Measurements from ENCODE around the gene RAPGEF1. TPM values are rescaled to one million over a fixed set of nuclear protein-coding genes. Genes with fewer than 3 reads are reported as not detected.

Gene RAPGEF1
- total and polyA plus RNA-seq, 11 donors, result 50.6 to 161 (median 115) TPM

- DNase-seq (no peak), ATAC-seq (no peak)
- peaks cover 0 to 9% (median 0%) of the 10 kb centered on the region in 9 donors for H3K36me3 ChIP-seq
- TF ChIP-seq, protein P1, sequence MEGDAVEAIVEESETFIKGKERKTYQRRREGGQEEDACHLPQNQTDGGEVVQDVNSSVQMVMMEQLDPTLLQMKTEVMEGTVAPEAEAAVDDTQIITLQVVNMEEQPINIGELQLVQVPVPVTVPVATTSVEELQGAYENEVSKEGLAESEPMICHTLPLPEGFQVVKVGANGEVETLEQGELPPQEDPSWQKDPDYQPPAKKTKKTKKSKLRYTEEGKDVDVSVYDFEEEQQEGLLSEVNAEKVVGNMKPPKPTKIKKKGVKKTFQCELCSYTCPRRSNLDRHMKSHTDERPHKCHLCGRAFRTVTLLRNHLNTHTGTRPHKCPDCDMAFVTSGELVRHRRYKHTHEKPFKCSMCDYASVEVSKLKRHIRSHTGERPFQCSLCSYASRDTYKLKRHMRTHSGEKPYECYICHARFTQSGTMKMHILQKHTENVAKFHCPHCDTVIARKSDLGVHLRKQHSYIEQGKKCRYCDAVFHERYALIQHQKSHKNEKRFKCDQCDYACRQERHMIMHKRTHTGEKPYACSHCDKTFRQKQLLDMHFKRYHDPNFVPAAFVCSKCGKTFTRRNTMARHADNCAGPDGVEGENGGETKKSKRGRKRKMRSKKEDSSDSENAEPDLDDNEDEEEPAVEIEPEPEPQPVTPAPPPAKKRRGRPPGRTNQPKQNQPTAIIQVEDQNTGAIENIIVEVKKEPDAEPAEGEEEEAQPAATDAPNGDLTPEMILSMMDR (IDR thresholded peaks at IDR 0.05), result no peak
- TF ChIP-seq POLR2A (IDR thresholded peaks at IDR 0.05), result no peak
- intact Hi-C loops (cut with DNase I), result loop anchor here in 7 of 10 donors (10.0 kb wide), 3 partner anchors 57 to 107 kb away; no protein-coding TSS in a partner anchor
- WGBS, 4 donors, result 58 to 64% (median 59%) methylated on average over 5 of the region's 5 CpGs
- H3K4me1 ChIP-seq, result peaks cover 20 to 100% (median 80%) of the 10 kb centered on the region in 12 donors
- H3K27me3 ChIP-seq, result no peaks in the 10 kb centered on the region
- peak overlapping the region in 1 of 12 donors; percentile 2 for H3K4me3 ChIP-seq
- peak overlapping the region in 9 of 12 donors; percentile 22 to 96 (median 58) for H3K27ac ChIP-seq
- no peaks in the 10 kb centered on the region for H3K9me3 ChIP-seq
Measured at GRCh38 chr9:131731644-131732043, 8.2 kb downstream of the RAPGEF1 start.

- no peaks in the 10 kb centered on the region for H3K27me3 ChIP-seq
- DNase-seq, result no peak
- intact Hi-C loops (cut with DNase I), result loop anchor here in 7 of 10 donors (10.0 kb wide), 3 partner anchors 56 to 106 kb away; no protein-coding TSS in a partner anchor
- peaks cover 20 to 99% (median 78%) of the 10 kb centered on the region in 12 donors for H3K4me1 ChIP-seq
- no peak for ATAC-seq
- no peaks in the 10 kb centered on the region for H3K9me3 ChIP-seq
- 52 to 62% (median 58%) methylated on average over 7 of the region's 7 CpGs for WGBS, 4 donors
- peak overlapping the region in 7 of 12 donors; percentile 46 to 96 (median 62) for H3K27ac ChIP-seq
- H3K4me3 ChIP-seq, result no peak overlapping the region
- peaks cover 0 to 9% (median 0%) of the 10 kb centered on the region in 9 donors for H3K36me3 ChIP-seq
- TF ChIP-seq, protein P1 (IDR thresholded peaks at IDR 0.05), result no peak
- TF ChIP-seq POLR2A (IDR thresholded peaks at IDR 0.05), result no peak
Measured at GRCh38 chr9:131731237-131731636, 8.6 kb downstream of the RAPGEF1 start.

- 13 to 32% (median 26%) methylated on average over 3 of the region's 3 CpGs for WGBS, 4 donors
- peak in 3 of 4 donors; percentile 23 to 33 (median 23) for ATAC-seq
- H3K27me3 ChIP-seq, result no peaks in the 10 kb centered on the region
- peaks cover 18 to 99% (median 68%) of the 10 kb centered on the region in 12 donors for H3K4me1 ChIP-seq
- DNase-seq, result no peak
- intact Hi-C loops (cut with DNase I), result loop anchor here in 1 of 10 donors (2.0 kb wide), 1 partner anchor 52 kb away; no protein-coding TSS in a partner anchor
- H3K27ac ChIP-seq, result peak overlapping the region in 7 of 12 donors; percentile 0 to 96 (median 39)
- no peak for TF ChIP-seq POLR2A (IDR thresholded peaks at IDR 0.05)
- TF ChIP-seq, protein P1 (IDR thresholded peaks at IDR 0.05), result no peak
- peak overlapping the region in 1 of 12 donors; percentile 27 for H3K4me3 ChIP-seq
- no peaks in the 10 kb centered on the region for H3K9me3 ChIP-seq
- no peaks in the 10 kb centered on the region for H3K36me3 ChIP-seq
Measured at GRCh38 chr9:131728961-131729360, 10.9 kb downstream of the RAPGEF1 start.

GRCh38 chr9:131728546-131728910 lies 11.3 kb downstream of the RAPGEF1 start:
- H3K27ac ChIP-seq, result peak overlapping the region in 6 of 12 donors; percentile 0 to 96 (median 43)
- H3K27me3 ChIP-seq, result no peaks in the 10 kb centered on the region
- peaks cover 14 to 99% (median 67%) of the 10 kb centered on the region in 12 donors for H3K4me1 ChIP-seq
- peak overlapping the region in 1 of 12 donors; percentile 27 for H3K4me3 ChIP-seq
- no peaks in the 10 kb centered on the region for H3K36me3 ChIP-seq
- intact Hi-C loops (cut with DNase I), result loop anchor here in 1 of 10 donors (2.0 kb wide), 1 partner anchor 52 kb away; no protein-coding TSS in a partner anchor
- TF ChIP-seq POLR2A (IDR thresholded peaks at IDR 0.05), result no peak
- DNase-seq, result no peak
- 65 to 77% (median 71%) methylated on average over 4 of the region's 4 CpGs for WGBS, 4 donors
- no peaks in the 10 kb centered on the region for H3K9me3 ChIP-seq
- no peak for ATAC-seq
